WTC11 (cell line): ENCODE data around the gene ACTG2. TPM values are rescaled to one million over a fixed set of nuclear protein-coding genes. Genes with fewer than 3 reads are reported as not detected.

Source experiments
- ATAC-seq: fragments of 200-7000 bp; cut with Tn5 transposase; 2 replicates; pipeline ENCODE4 v1.10.0; 2021; ENCODE audit warnings: mild to moderate bottlenecking, moderate library complexity
- CTCF ChIA-PET: fragments of 300-600 bp; sonication (Branson Sonifier 250); formaldehyde crosslinking; loops from one replicate; lab custom pipeline; 2021; ENCODE audit warnings: antibody characterized with exemption; lab: Charles Lee
- POLR2A ChIA-PET: fragments of 350-600 bp; sonication (Branson Sonifier 250); formaldehyde crosslinking; loops from one replicate; lab custom pipeline; 2021; ENCODE audit warnings: antibody characterized with exemption; lab: Charles Lee
- DNase-seq: peaks from one replicate; pipeline ENCODE4 v3.0.0; 2021; ENCODE audit warnings: low spot score
- H3K27ac Mint-ChIP-seq: 2 replicates; pipeline ENCODE4 v1.8.0; 2021; ENCODE audit warnings: mixed read lengths
- H3K27me3 Mint-ChIP-seq: 2 replicates; pipeline ENCODE4 v1.8.0; 2021; ENCODE audit warnings: low read depth, mild to moderate bottlenecking, moderate library complexity, mixed read lengths
- H3K36me3 Mint-ChIP-seq: 2 replicates; pipeline ENCODE4 v1.8.0; 2021; ENCODE audit warnings: mixed read lengths
- H3K4me1 Mint-ChIP-seq: 2 replicates; pipeline ENCODE4 v1.8.0; 2022; ENCODE audit warnings: mixed read lengths
- H3K4me3 Mint-ChIP-seq: 2 replicates; pipeline ENCODE4 v1.8.0; 2021; ENCODE audit warnings: mild to moderate bottlenecking, moderate library complexity, mixed read lengths
- H3K9me3 Mint-ChIP-seq: 2 replicates; pipeline ENCODE4 v1.8.0; 2021; ENCODE audit warnings: mixed read lengths
- CBFB ChIP-seq: sonication (generic); formaldehyde crosslinking; IDR thresholded peaks from 2 replicates; pipeline ENCODE4 v1.8.1; 2022; ENCODE audit warnings: mild to moderate bottlenecking, low read depth, missing genetic modification reagents
- ELF4 ChIP-seq: sonication (generic); formaldehyde crosslinking; IDR thresholded peaks from 2 replicates; pipeline ENCODE4 v1.8.1; 2022; ENCODE audit warnings: low read depth, mild to moderate bottlenecking, moderate library complexity, missing genetic modification reagents
- ERG ChIP-seq: fragments of 250-450 bp; sonication (Bioruptor Pico); IDR thresholded peaks from 2 replicates; pipeline ENCODE4 v1.8.0; 2021; ENCODE audit warnings: mild to moderate bottlenecking
- GABPB1 ChIP-seq: sonication (generic); formaldehyde crosslinking; IDR thresholded peaks from 2 replicates; pipeline ENCODE4 v1.8.1; 2023; ENCODE audit warnings: mild to moderate bottlenecking, missing genetic modification reagents
- MYBL2 ChIP-seq: sonication (generic); formaldehyde crosslinking; IDR thresholded peaks from 2 replicates; pipeline ENCODE4 v1.8.1; 2023; ENCODE audit warnings: mild to moderate bottlenecking, moderate library complexity, missing genetic modification reagents
- NR1H2 ChIP-seq: sonication (generic); formaldehyde crosslinking; IDR thresholded peaks from 2 replicates; pipeline ENCODE4 v1.9.0; 2021; ENCODE audit warnings: mild to moderate bottlenecking, moderate library complexity, missing genetic modification reagents
- OVOL2 ChIP-seq: fragments of 250-450 bp; sonication (Bioruptor Pico); IDR thresholded peaks from 2 replicates; pipeline ENCODE4 v1.9.0; 2021; ENCODE audit warnings: mild to moderate bottlenecking, borderline replicate concordance
- TCF7 ChIP-seq: sonication (generic); formaldehyde crosslinking; IDR thresholded peaks from 2 replicates; pipeline ENCODE4 v1.8.0; 2022; ENCODE audit warnings: mild to moderate bottlenecking, low read depth, missing genetic modification reagents, moderate library complexity
- TP53 ChIP-seq: sonication (generic); formaldehyde crosslinking; IDR thresholded peaks from 2 replicates; pipeline ENCODE4 v1.8.1; 2023; ENCODE audit warnings: mild to moderate bottlenecking, missing genetic modification reagents
- ZBTB21 ChIP-seq: sonication (generic); formaldehyde crosslinking; IDR thresholded peaks from 2 replicates; pipeline ENCODE4 v1.8.1; 2023; ENCODE audit warnings: mild to moderate bottlenecking, missing genetic modification reagents, borderline replicate concordance
- ZNF138 ChIP-seq: sonication (generic); formaldehyde crosslinking; conservative IDR thresholded peaks from 2 replicates; pipeline ENCODE4 v1.8.1; 2022; ENCODE audit warnings: mild to moderate bottlenecking, moderate library complexity, missing genetic modification reagents
- ZNF263 ChIP-seq: sonication (generic); formaldehyde crosslinking; IDR thresholded peaks from 2 replicates; pipeline ENCODE4 v1.8.1; 2022; ENCODE audit warnings: low read depth, mild to moderate bottlenecking, moderate library complexity, missing genetic modification reagents
- ZNF317 ChIP-seq: sonication (generic); formaldehyde crosslinking; IDR thresholded peaks from 2 replicates; pipeline ENCODE4 v1.8.1; 2023; ENCODE audit warnings: low read depth, mild to moderate bottlenecking, moderate library complexity, missing genetic modification reagents, borderline replicate concordance
- total RNA-seq: library from RNA; stranded (reverse); gene quantifications from 3 replicates; pipeline ENCODE4 v1.2.3, GENCODE V29; 2021
- TF ChIP-seq, protein P1 (sequence below): sonication (generic); formaldehyde crosslinking; IDR thresholded peaks from 2 replicates; pipeline ENCODE4 v1.8.1; 2023; ENCODE audit warnings: mild to moderate bottlenecking, missing genetic modification reagents
- TF ChIP-seq, protein P2 (sequence below): sonication (generic); formaldehyde crosslinking; IDR thresholded peaks from 2 replicates; pipeline ENCODE4 v1.8.1; 2023; ENCODE audit warnings: mild to moderate bottlenecking, missing genetic modification reagents, borderline replicate concordance
- TF ChIP-seq, protein P3 (sequence below): fragments of 250-450 bp; sonication (Bioruptor Pico); IDR thresholded peaks from 2 replicates; pipeline ENCODE4 v1.9.0; 2021; ENCODE audit warnings: mild to moderate bottlenecking

ACTG2 gene
- total RNA-seq, 1 experiment from 2014 or later: 2.7 TPM

DNA sequence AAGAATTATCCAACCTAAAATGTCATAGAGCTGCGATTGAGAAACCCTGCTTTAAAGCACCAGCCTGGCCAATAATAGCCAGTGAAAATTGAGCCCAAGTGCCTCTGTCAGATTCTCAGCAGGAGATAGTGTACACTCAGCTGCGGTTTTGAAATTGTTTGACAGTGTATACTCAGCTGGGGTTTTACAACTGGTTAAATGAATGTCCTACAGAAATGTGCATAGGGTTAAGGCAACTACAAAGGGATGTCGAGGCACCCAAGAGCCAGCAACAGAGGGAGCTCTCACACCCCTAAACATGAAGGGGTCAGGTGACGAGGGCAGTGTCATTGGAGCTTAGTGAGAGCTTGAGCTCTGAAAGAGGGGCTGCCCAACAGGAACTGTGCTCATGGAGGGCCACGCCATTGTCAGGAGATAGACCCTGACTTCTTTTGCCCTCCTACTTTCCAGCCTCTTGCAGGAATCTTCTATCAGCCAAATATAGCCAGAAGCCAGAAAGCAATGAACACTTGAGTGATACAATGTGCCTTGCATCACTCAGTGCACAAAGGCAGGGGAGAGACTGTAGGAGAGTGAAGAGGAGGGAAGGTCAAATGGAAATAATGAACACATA lies 15.1 kb downstream of the ACTG2 start (continued):
- no peak for TF ChIP-seq ERG

- POLR2A ChIA-PET: no interaction called here
- no peak for ATAC-seq
- CTCF ChIA-PET: interaction anchor here (0.6 to 1.2 kb wide), 6 partner anchors 86 to 269 kb away, joined by 3 to 9 read pairs (median 6); partner anchors contain the start of gene MOB1A
- Mint-ChIP-seq H3K9me3 (no peaks in the 10 kb centered on the region), H3K4me1 (peaks cover 4% of the 10 kb centered on the region), H3K36me3 (no peaks in the 10 kb centered on the region), H3K27ac (no peak overlapping the region), H3K4me3 (no peak overlapping the region), H3K27me3 (no peaks in the 10 kb centered on the region)
- TF ChIP-seq ZBTB21 (CRISPR knock-in tag) (no peak), ZNF138 (CRISPR knock-in tag) (no peak), ELF4 (CRISPR knock-in tag) (no peak), GABPB1 (no peak), TCF7 (no peak), CBFB (CRISPR knock-in tag) (no peak), OVOL2 (no peak), MYBL2 (CRISPR knock-in tag) (no peak), TP53 (CRISPR knock-in tag) (no peak)
- TF ChIP-seq, protein P1, sequence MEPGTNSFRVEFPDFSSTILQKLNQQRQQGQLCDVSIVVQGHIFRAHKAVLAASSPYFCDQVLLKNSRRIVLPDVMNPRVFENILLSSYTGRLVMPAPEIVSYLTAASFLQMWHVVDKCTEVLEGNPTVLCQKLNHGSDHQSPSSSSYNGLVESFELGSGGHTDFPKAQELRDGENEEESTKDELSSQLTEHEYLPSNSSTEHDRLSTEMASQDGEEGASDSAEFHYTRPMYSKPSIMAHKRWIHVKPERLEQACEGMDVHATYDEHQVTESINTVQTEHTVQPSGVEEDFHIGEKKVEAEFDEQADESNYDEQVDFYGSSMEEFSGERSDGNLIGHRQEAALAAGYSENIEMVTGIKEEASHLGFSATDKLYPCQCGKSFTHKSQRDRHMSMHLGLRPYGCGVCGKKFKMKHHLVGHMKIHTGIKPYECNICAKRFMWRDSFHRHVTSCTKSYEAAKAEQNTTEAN (CRISPR knock-in tag): no peak
- TF ChIP-seq, protein P2, sequence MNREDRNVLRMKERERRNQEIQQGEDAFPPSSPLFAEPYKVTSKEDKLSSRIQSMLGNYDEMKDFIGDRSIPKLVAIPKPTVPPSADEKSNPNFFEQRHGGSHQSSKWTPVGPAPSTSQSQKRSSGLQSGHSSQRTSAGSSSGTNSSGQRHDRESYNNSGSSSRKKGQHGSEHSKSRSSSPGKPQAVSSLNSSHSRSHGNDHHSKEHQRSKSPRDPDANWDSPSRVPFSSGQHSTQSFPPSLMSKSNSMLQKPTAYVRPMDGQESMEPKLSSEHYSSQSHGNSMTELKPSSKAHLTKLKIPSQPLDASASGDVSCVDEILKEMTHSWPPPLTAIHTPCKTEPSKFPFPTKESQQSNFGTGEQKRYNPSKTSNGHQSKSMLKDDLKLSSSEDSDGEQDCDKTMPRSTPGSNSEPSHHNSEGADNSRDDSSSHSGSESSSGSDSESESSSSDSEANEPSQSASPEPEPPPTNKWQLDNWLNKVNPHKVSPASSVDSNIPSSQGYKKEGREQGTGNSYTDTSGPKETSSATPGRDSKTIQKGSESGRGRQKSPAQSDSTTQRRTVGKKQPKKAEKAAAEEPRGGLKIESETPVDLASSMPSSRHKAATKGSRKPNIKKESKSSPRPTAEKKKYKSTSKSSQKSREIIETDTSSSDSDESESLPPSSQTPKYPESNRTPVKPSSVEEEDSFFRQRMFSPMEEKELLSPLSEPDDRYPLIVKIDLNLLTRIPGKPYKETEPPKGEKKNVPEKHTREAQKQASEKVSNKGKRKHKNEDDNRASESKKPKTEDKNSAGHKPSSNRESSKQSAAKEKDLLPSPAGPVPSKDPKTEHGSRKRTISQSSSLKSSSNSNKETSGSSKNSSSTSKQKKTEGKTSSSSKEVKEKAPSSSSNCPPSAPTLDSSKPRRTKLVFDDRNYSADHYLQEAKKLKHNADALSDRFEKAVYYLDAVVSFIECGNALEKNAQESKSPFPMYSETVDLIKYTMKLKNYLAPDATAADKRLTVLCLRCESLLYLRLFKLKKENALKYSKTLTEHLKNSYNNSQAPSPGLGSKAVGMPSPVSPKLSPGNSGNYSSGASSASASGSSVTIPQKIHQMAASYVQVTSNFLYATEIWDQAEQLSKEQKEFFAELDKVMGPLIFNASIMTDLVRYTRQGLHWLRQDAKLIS (CRISPR knock-in tag): no peak
- TF ChIP-seq, protein P3, sequence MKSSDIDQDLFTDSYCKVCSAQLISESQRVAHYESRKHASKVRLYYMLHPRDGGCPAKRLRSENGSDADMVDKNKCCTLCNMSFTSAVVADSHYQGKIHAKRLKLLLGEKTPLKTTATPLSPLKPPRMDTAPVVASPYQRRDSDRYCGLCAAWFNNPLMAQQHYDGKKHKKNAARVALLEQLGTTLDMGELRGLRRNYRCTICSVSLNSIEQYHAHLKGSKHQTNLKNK (CRISPR knock-in tag): no peak
- DNase-seq: no peak
These were observed 16.2 kb downstream of the ACTG2 start for GRCh38 chr2:73908689-73909652.

GRCh38 chr2:73910873-73911547 lies 18.2 kb downstream of the ACTG2 start:
- Mint-ChIP-seq H3K27me3 (peaks cover 7% of the 10 kb centered on the region), H3K4me3 (no peak overlapping the region)
- TF ChIP-seq NR1H2 (CRISPR knock-in tag) (no peak), ZNF317 (no peak), ZNF263 (CRISPR knock-in tag) (no peak)
- TF ChIP-seq, all 79 proteins: peak for 0
- Mint-ChIP-seq H3K9me3 (no peaks in the 10 kb centered on the region), H3K27ac (no peak overlapping the region), H3K36me3 (no peaks in the 10 kb centered on the region), H3K4me1 (peaks cover 4% of the 10 kb centered on the region)
- no peak for DNase-seq
- CTCF ChIA-PET: interaction anchor here (0.7 to 1.8 kb wide), 3 partner anchors 10 to 239 kb away, joined by 4 to 7 read pairs (median 4); no protein-coding TSS in a partner anchor
- no peak for ATAC-seq
- POLR2A ChIA-PET: interaction anchor here (0.7 kb wide), 1 partner anchor 84 kb away, joined by 4 read pairs; no protein-coding TSS in a partner anchor
